IMR-90 (cell line): ENCODE data around the gene DYNLT2. TPM values are rescaled to one million over a fixed set of nuclear protein-coding genes. Genes with fewer than 3 reads are reported as not detected.

ENCODE experiments used
- FOS ChIP-seq: fragments of 150-350 bp; IDR thresholded peaks from 2 replicates; pipeline ENCODE4 v1.6.1; 2016; ENCODE audit warnings: low read depth, low read length
- MAFK ChIP-seq: IDR thresholded peaks from 2 replicates; pipeline ENCODE4 v1.6.1; 2012; ENCODE audit warnings: low read depth, low read length, improper control_type of control experiment
- polyA plus RNA-seq, 3 experiments: library from polyadenylated mRNA; depleted of rRNA; stranded (reverse); fragments of >200 nt; gene quantifications; 2 replicates each; pipeline ENCODE4 v1.2.3, GENCODE V29; 2012; ENCODE audit warnings: low replicate concordance in 1 of 3
- total RNA-seq: library from RNA; depleted of rRNA; stranded (reverse); fragments of >200 nt; gene quantifications from 2 replicates; pipeline ENCODE4 v1.2.3, GENCODE V29; 2012
- TF ChIP-seq, protein P1 (sequence below): fragments of 150-350 bp; IDR thresholded peaks from 2 replicates; pipeline ENCODE4 v1.6.1; 2017; ENCODE audit warnings: mild to moderate bottlenecking, antibody characterized with exemption, low read length, low read depth

DYNLT2 gene
- total and polyA plus RNA-seq, 2 of the 4 experiments (the other 2 are of a cell fraction) = 0.36 to 0.44 TPM

DNA sequence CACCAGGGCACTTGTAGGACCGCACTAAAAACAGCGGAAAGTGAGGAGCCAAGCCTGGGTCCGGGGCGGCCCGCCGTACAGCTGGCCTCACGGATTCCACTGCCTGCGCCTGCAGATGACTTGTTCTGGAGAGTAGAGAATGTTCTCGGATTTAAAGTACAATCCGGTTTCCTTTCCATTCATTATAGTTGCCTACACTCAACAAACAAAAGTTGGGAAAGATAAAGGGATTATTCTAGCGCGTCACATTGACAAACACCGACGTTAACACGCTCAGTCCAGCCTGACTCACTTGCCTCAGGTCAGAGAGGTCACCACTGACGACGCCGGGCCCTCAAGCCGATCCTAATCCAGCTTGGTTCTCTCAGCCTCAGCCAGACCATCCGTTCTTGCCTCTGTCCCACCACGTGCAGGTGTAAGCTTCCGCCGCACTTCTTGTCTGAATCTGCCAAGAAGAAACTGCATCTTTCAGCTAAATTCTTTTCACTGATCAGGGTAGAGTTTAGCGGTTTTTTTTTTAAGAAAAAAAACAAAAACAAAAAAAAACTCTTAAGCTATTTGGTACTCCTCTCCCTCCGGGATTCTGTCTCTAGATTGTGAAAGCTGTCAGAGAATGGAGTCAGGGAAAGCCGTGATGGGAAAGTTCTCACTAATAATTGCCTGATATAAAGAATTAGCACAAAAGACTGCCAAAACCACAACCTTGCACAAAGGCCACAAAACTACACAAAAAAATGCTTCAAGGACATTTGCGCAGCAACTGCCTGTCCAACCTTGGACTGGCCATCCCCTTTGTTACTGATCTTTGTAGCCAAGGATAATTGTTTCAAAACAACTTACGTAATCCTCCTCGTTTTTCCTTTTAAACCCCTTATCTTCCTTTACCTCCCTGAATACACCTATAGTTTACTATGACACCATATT, 26.0 kb downstream of the DYNLT2 start (continued):
- TF ChIP-seq, protein P1, sequence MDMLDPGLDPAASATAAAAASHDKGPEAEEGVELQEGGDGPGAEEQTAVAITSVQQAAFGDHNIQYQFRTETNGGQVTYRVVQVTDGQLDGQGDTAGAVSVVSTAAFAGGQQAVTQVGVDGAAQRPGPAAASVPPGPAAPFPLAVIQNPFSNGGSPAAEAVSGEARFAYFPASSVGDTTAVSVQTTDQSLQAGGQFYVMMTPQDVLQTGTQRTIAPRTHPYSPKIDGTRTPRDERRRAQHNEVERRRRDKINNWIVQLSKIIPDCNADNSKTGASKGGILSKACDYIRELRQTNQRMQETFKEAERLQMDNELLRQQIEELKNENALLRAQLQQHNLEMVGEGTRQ = peak; percentile 60
- no peak for TF ChIP-seq MAFK
- TF ChIP-seq FOS = peak; percentile 81
